GM18951 (cell line): Measurements from ENCODE around the gene INVS.

Source experiments
- POLR2A ChIP-seq: IDR thresholded peaks from 4 replicates; pipeline ENCODE4 v1.6.1; 2011; ENCODE audit warnings: mild to moderate bottlenecking; ENCODE audit not compliant: insufficient read length, insufficient read depth; ENCODE audit errors: extremely low read depth
- in situ Hi-C: fragments of 300-500 bp; cut with MboI; formaldehyde crosslinking; loops from one replicate; pipeline ENCODE4 v1.12.0; 2022; ENCODE audit warnings: low sequenced_read_pairs, mixed read lengths, inconsistent platforms; ENCODE audit not compliant: unreplicated experiment

The INVS gene

DNA sequence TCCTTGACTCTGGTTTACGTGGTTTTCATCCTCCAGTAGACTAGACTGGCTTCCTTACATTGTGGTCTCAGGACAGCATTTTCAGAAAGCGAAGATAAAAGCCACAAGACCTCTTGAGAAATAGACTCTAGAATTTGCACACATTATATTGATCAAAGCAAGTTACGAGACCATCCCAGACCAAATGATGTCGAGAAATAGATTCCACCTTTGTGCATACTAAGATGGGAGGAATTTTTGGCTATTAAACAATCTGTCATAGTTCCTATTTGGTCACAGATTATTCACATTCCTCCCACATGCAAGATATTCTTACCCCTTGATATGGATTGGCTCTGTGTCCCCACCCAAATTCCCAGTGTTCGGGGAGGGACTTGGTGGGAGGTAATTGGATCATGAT lies 188.1 kb downstream of the INVS start:
- TF ChIP-seq POLR2A, result no peak
- in situ Hi-C loops, result no loop called here

DNA sequence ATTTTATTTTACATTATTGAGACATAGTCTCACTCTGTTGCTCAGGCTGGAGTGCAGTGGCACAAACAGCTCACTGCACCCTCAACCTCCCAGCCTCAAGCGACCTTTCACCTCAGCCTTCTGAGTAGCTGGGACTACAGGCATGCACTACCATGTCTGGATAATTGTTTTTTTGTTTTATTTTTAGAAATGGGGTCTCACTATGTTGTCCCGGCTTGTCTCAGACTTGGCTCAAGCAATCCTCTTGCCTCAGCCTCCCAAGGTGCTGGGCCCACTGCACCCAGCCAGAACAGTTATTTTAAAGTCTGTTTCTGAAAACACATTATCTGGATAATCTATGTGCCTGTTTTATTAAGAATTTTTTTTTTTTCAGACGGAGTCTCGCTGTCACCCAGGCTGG lies 191.7 kb downstream of the INVS start:
- in situ Hi-C loops, result no loop called here
- TF ChIP-seq POLR2A, result no peak

DNA sequence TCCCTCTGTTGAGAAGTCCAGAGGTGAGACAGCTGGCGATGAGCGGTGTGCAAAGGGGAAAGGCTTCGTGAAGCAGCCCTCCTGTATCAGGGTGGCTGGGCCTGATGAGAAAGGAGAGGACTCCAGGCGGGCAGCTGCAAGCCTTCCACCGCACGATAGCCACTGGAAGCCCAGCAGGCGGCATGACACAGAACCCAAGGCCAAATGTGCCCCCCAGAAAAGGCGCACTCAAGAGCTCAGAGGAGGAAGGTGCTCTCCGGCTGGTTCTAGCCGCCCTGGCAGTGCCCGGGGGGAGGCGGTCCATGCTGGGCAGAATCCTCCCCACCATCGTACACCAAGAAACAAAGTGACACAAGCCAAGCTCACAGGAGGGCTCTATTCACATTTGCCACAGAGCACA lies 193.4 kb downstream of the INVS start:
- in situ Hi-C loops, result no loop called here
- no peak for TF ChIP-seq POLR2A

DNA sequence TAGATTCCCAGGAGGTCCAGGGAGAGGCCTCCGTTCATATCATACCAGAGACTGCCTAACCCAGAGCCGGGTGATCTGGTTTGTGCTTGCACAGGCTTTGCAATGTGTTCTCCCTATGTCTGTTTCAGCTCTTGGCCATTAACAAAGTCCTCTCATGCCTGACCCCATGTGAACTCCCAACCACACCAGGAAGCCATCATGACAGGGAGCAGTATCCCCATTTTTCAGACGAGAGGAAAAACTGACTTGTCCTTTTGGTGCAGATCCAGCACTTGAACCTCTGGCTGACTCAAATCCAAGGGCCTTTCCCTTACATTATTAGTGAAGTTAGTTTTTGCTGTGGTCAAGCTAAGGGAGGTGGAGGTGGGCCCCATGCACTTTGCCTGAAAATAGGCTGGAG lies 195.3 kb downstream of the INVS start:
- no peak for TF ChIP-seq POLR2A
- in situ Hi-C loops, result no loop called here

DNA sequence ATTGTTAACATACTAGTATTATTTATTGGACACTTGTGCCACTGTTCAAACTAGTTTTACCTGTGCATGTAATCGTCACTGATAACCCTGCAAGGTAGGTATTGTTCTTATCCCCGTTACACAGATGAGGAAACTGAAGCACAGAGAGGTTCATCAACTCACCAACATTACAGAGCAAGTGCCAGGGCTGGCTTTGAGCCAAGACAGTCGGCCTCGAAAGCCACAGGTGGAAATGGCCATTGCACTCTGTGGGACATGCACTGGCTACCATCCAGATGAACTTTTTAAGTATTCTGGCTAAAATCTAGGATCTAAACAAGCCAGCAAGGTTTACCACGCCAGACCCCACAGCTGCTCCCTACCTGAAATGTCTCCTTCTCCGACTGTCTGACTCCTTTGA lies 195.8 kb downstream of the INVS start:
- TF ChIP-seq POLR2A, result no peak
- in situ Hi-C loops, result no loop called here

DNA sequence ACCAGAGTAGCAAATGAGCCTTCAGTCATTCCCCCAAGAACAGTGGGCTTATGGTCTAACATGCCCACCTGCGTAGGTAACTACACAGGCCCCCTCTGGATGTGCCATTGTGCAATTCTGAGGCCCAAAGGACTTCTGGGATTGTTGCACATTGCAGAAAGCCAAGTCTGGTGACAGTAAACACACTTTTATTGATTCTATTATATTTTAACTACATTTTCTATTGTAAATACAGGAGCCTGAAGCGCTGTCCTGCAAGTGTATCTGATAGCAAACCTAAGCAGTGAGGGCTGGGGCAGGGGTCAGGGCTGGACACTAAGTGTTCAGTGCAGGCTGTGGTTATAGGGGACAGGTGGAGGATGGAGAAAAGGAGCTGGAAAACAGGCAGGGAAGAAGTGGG lies 196.2 kb downstream of the INVS start:
- no peak for TF ChIP-seq POLR2A
- in situ Hi-C loops, result no loop called here

DNA sequence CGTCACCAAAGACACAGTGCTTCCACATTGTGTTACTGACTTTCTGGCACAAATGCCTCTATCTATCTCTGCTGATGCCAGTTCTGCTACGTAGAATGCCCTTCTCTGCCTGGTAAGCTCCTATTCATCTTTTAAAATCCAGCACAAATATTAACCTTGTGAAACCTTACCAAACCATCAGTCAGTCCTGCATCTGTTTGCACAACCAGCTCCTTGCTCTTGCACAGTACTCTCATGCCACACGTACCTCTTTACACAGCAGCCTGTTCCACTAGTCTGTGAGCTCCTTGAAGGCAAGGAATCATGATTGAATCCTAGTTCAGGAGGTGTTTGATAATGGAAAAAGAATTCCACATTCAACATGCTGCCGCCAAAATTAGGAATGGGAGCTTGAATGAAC lies 197.4 kb downstream of the INVS start:
- in situ Hi-C loops, result no loop called here
- no peak for TF ChIP-seq POLR2A

DNA sequence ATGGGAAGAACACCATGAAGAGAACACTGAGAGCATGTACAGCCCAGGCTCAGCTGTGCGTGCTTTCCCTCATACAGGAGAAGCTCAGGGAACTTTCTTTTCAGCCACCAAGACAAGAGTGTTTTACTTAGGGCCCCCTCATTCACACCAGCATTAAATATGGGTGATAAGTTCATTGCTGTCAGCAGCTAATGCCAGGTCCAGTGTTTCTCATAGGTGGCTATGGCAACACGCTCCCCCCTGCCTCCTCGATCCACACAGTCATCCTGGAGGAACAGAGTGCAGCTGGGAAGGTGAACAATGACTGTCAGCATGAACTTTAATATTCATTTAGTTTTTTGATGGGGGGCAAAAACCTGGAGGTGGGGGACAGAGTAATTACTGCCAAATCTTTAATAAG lies 199.3 kb downstream of the INVS start:
- in situ Hi-C loops, result no loop called here

DNA sequence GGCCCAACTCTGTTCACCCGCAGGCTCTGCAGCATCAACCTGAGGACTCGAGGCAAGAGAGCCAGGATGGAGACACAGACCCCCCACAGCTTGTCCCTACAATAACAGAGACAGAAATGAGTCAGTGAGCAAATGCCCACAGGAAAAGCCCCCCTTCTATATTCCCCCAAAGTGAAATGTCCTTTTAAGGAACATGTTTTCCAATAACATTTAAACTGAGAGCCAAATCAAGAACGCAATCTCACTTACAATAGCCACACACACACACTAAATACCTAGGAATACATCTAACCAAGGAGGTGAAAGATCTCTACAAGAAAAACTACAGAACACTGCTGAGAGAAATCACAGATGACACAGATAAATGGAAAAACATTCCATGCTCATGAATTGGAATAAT lies 204.7 kb downstream of the INVS start:
- no peak for TF ChIP-seq POLR2A
- in situ Hi-C loops, result loop anchor here (25.0 kb wide), 1 partner anchor 266 kb away; no protein-coding TSS in a partner anchor

More for the DNA sequence above, 199.3 kb downstream of the INVS start:
- TF ChIP-seq POLR2A, result no peak

DNA sequence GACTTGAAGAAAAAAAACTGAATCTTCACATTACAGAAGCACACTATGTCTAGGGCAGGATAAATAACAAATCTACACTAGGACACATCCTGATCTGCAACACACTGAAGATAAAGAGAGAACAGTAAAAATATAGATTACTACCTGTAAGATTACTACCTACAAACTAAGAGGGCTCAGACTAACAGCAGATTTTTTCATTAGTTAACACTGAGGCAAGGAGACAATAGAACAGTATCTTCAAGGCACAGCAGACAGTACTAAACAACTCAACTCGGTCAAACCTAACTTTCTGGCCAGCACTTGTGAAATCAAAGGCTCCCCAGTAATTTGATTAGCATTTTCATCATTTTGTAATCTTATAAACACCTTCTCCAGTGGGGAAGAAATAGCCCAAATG lies 207.2 kb downstream of the INVS start:
- in situ Hi-C loops, result loop anchor here (25.0 kb wide), 1 partner anchor 269 kb away; no protein-coding TSS in a partner anchor
- no peak for TF ChIP-seq POLR2A

DNA sequence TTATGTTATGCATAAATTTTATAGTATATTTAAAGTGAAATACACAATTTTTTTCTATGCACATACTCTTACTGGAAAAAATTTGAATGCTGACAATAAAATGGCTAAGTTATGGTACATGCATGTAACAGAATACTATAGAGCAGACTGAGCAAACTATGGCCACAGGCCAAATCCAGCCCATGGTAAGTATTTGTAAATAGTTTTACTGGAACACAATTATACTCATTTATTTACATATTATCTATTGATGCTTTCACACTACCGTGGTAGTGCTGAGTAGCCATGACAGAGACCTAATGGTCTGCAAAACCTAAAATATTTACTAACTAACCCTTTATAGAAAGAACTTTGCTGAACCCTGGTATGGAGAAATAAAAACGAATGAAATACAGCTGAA lies 208.0 kb downstream of the INVS start:
- in situ Hi-C loops, result loop anchor here (25.0 kb wide), 1 partner anchor 270 kb away; no protein-coding TSS in a partner anchor
- no peak for TF ChIP-seq POLR2A

DNA sequence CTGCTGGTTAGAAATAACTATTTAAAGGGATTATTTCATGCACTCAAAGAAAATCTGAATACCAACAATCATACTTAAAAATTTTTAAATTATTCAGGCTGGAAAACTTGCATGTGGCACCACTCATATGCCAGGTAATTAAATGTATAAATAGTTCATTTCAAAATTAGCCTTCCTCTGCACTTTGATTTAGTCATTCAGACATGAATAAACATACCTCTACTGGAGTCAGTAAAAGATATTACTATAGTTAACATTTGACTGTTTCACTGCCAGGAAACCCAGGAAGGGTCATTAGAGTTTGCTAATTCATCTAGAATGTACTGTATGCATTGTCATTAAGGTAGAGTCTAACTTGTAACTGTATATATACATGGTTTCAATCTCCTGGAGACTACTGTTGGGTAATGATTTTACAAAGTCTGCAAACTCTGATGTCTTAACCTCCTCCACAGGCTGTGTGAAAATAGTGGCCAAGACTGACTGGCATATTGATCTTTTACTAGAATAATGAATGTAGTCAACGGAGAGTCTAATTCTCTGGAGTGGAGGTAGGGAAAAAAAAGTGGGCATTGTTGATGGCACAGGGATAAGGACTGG lies 210.0 kb downstream of the INVS start:
- in situ Hi-C loops, result loop anchor here (25.0 kb wide), 1 partner anchor 272 kb away; no protein-coding TSS in a partner anchor
- no peak for TF ChIP-seq POLR2A

DNA sequence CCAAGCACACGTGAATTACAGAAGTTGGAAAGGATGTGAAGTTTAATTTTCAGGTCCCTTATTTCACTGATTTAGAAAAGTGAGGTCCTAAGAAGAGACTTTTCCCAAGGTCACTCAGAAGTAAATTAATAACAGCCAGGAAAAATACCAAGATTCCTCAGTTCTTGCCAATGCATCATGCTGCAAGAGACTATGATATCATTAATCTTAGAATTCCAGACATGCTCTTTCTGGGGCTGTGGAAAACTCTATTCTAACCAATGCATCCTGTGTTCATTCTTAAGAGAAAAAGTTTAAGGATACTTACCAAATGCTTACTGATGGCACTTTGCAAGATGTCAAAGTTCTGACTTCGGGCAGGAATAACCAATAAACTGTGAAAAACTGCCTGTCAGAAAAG lies 210.9 kb downstream of the INVS start:
- no peak for TF ChIP-seq POLR2A
- in situ Hi-C loops, result loop anchor here (25.0 kb wide), 1 partner anchor 273 kb away; no protein-coding TSS in a partner anchor

DNA sequence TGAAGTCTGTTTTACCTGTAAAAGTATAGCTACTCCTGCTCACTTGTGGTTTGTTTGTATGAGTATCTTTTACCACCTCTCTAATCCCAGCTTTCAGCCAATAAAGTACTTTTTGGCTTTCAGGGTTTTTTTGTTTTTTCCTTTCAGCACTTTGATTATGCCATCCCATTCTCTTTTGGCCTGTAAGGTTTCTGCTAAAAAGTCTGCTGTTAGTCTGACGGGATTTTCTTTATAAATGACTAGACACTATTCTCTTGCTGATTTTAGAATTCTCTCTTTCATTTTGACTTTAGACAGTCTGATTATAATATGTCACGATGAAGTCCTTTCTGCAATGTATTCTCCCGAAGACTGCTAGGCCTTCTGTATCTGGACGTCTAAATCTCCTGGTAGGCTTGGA lies 216.5 kb downstream of the INVS start:
- in situ Hi-C loops, result loop anchor here (25.0 kb wide), 1 partner anchor 278 kb away; no protein-coding TSS in a partner anchor
- TF ChIP-seq POLR2A, result no peak
